Lower leg skin (tissue), 3 donors: ENCODE measurements around the gene KCNA10.

Source experiments
- CTCF ChIP-seq, 3 donors: fragments of 450-650 bp; IDR thresholded peaks; one replicate each; pipeline ENCODE4 v1.5.1; 2016; ENCODE audit warnings: antibody characterized with exemption in 3 of 3, mild to moderate bottlenecking in 3 of 3, moderate library complexity in 2 of 3
- POLR2A ChIP-seq, 2 donors: fragments of 450-650 bp; IDR thresholded peaks; one replicate each; pipeline ENCODE4 v1.6.1; 2016 to 2017; ENCODE audit warnings: antibody characterized with exemption in 2 of 2, mild to moderate bottlenecking in 1 of 2, moderate library complexity in 1 of 2

- TF ChIP-seq CTCF (IDR thresholded peaks at IDR 0.05), result no peak
- TF ChIP-seq POLR2A (IDR thresholded peaks at IDR 0.05), result no peak
Observed at GRCh38 chr1:110482662-110483307, 36.2 kb downstream of the KCNA10 start.
